Left lung (tissue), 10 donors: ENCODE results near the gene NUDT22. TPM values are rescaled to one million over a fixed set of nuclear protein-coding genes. Genes with fewer than 3 reads are reported as not detected.

ENCODE experiments used
- ATAC-seq: fragments of 200-7000 bp; cut with Tn5 transposase; one replicate; pipeline ENCODE4 v1.9.1; 2020; ENCODE audit warnings: moderate library complexity
- DNase-seq, 4 donors: peaks; one replicate each; pipeline ENCODE4 v3.0.0-alpha.2; 2013 to 2020
- H3K27ac ChIP-seq, 2 donors: fragments of 200-600 bp; sonication (generic) in 1 of 2; one replicate each; pipeline versions ENCODE4 v1.5.0 to v1.8.0; 2020 to 2021
- H3K27me3 ChIP-seq, 2 donors: fragments of 200-600 bp; sonication (generic) in 1 of 2; one replicate each; pipeline versions ENCODE4 v1.5.0 to v1.8.0; 2020 to 2021
- H3K36me3 ChIP-seq, 2 donors: fragments of 200-600 bp; sonication (generic) in 1 of 2; one replicate each; pipeline versions ENCODE4 v1.5.0 to v1.8.0; 2020 to 2021
- H3K4me1 ChIP-seq, 2 donors: fragments of 200-600 bp; one replicate each; pipeline ENCODE4 v1.8.0; 2021
- H3K4me3 ChIP-seq, 2 donors: fragments of 200-600 bp; sonication (generic) in 1 of 2; one replicate each; pipeline versions ENCODE4 v1.5.0 to v1.8.0; 2020 to 2021; ENCODE audit warnings: mild to moderate bottlenecking in 1 of 2
- H3K9me3 ChIP-seq, 2 donors: fragments of 200-600 bp; sonication (generic) in 1 of 2; one replicate each; pipeline versions ENCODE4 v1.5.0 to v1.8.0; 2020 to 2021
- intact Hi-C, 2 donors: fragments of 100-400 bp; cut with DNase I; formaldehyde crosslinking; loops; one replicate each; pipeline versions ENCODE4 v1.11.2 to v1.14.2; 2022
- polyA plus RNA-seq, 6 donors: library from polyadenylated mRNA; unstranded; fragments of 120-200 nt; gene quantifications; one replicate each; pipeline ENCODE4 v1.2.1, GENCODE V29; 2013; ENCODE audit not compliant: insufficient read length in 6 of 6
- total RNA-seq, 2 donors: library from RNA; stranded (reverse); fragmentation: NEBNext Ultra II Directional; extraction: Animal tissue kit (Norgen Biotek cat#: 25700); gene quantifications; one replicate each; pipeline ENCODE4 v1.2.1, GENCODE V29; 2021
- TF ChIP-seq, protein P1 (sequence below), 2 donors: fragments of 200-600 bp; sonication (generic) in 1 of 2; IDR thresholded peaks; one replicate each; pipeline versions ENCODE4 v1.5.0 to v1.8.0; 2021; ENCODE audit warnings: antibody characterized with exemption in 2 of 2
- donor health status: DM: no; HTN: yes; CAD: no.
- donor health status: DM: no; HTN: no; CAD: no.

NUDT22 gene
- total and polyA plus RNA-seq, 8 donors, result 17.1 to 54.3 (median 23.6) TPM

DNA sequence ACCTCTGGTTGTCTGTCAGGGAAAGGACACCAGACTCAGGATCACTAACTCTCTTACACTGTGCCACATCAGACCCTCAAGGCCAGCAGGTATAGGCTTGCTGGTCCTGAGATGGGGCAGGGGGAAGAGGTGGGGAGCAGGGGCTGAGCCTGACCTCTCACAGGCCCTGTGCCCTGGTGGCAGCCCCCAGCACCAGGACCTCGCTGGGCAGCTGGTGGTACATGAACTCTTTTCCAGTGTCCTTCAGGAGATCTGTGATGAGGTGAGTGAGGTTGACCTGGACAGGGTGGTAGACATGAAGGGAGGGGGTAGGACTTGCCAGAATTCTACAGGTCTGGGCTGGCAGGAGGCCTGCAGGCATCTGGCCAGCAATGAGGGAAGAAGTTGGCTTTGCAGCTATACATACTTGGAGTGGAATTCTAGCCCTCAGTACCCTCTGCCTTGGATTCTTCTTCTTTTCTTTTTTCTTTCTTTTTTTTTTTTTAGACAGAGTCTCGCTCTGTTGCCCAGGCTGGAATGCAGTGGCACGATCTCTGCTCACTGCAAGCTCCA lies 1.4 kb downstream of the NUDT22 start:
- peak in 1 of 4 donors; percentile 50 for DNase-seq
- Histone ChIP-seq H3K27ac (peak overlapping the region in 1 of 2 donors; percentile 86), H3K4me1 (peaks cover 34 to 68% of the 10 kb centered on the region in 2 donors), H3K4me3 (peak overlapping the region; percentile 72 to 75), H3K27me3 (no peaks in the 10 kb centered on the region), H3K36me3 (peaks cover 0 to 23% of the 10 kb centered on the region in 2 donors), H3K9me3 (no peaks in the 10 kb centered on the region)
- intact Hi-C loops, result no loop called here
- ATAC-seq, result no peak
- TF ChIP-seq, protein P1, sequence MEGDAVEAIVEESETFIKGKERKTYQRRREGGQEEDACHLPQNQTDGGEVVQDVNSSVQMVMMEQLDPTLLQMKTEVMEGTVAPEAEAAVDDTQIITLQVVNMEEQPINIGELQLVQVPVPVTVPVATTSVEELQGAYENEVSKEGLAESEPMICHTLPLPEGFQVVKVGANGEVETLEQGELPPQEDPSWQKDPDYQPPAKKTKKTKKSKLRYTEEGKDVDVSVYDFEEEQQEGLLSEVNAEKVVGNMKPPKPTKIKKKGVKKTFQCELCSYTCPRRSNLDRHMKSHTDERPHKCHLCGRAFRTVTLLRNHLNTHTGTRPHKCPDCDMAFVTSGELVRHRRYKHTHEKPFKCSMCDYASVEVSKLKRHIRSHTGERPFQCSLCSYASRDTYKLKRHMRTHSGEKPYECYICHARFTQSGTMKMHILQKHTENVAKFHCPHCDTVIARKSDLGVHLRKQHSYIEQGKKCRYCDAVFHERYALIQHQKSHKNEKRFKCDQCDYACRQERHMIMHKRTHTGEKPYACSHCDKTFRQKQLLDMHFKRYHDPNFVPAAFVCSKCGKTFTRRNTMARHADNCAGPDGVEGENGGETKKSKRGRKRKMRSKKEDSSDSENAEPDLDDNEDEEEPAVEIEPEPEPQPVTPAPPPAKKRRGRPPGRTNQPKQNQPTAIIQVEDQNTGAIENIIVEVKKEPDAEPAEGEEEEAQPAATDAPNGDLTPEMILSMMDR (IDR thresholded peaks at IDR 0.05), result no peak

DNA sequence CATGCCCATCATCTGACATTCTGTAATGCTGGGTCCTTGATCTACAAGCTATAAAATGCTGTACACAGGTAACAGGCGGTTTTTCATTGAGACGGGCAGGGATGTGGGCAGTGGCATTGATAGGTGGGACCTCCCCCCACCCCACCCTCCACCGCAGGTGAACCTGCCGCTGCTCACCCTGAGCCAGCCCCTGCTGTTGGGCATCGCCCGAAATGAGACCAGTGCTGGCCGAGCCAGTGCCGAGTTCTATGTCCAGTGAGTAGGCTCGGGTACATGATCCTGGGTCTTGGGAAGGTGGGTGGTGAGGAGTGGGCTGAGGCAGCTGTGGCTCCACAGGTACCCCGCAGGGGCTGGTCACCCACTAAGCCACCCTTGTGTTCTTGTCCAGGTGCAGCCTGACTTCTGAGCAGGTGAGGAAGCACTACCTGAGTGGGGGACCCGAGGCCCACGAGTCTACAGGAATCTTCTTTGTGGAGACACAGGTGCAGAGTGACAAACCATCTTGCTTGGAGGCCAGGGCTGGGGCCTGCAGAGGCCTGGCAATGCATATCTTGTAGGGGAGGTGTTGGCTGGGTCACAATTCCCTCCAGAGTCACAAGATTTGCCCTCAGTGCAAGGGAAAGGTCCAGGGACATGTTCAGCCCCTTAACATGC lies 3.1 kb downstream of the NUDT22 start:
- Histone ChIP-seq H3K4me1 (peaks cover 43 to 77% of the 10 kb centered on the region in 2 donors), H3K27ac (peak overlapping the region; percentile 91)
- intact Hi-C loops, result no loop called here

DNA sequence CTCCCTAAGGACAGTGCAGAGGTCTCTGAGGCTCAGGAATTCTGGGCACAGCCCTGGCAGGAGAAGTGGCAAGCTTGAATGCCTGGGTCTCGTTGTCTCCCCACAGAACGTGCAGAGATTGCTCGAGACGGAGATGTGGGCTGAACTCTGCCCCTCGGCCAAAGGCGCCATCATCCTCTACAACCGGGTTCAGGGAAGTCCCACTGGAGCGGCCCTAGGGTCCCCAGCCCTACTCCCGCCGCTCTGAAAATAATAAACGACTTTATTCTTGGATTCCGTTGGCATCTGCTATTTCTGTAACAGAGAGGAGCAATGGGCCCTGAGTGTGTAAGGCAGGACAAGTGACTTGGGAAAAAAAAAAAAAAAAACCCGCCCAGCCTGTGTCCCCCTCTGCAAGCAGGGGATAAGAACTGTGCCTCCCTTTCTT lies 3.7 kb downstream of the NUDT22 start:
- Histone ChIP-seq H3K4me3 (peak overlapping the region; percentile 81 to 84), H3K36me3 (no peaks in the 10 kb centered on the region), H3K27ac (peak overlapping the region; percentile 91), H3K27me3 (peaks cover 0 to 4% of the 10 kb centered on the region in 2 donors), H3K9me3 (no peaks in the 10 kb centered on the region), H3K4me1 (peaks cover 43 to 73% of the 10 kb centered on the region in 2 donors)
- peak in 1 of 4 donors; percentile 39 for DNase-seq
- no peak for ATAC-seq
- intact Hi-C loops, result no loop called here
- TF ChIP-seq, protein P1 (IDR thresholded peaks at IDR 0.05), result no peak

More for the DNA sequence above, 3.1 kb downstream of the NUDT22 start:
- Histone ChIP-seq H3K4me3 (no peak overlapping the region), H3K27me3 (peaks cover 0 to 4% of the 10 kb centered on the region in 2 donors), H3K9me3 (no peaks in the 10 kb centered on the region), H3K36me3 (peaks cover 0 to 5% of the 10 kb centered on the region in 2 donors)
- TF ChIP-seq, protein P1 (IDR thresholded peaks at IDR 0.05), result no peak
- no peak for ATAC-seq
- DNase-seq, result peak in 1 of 4 donors; percentile 76

DNA sequence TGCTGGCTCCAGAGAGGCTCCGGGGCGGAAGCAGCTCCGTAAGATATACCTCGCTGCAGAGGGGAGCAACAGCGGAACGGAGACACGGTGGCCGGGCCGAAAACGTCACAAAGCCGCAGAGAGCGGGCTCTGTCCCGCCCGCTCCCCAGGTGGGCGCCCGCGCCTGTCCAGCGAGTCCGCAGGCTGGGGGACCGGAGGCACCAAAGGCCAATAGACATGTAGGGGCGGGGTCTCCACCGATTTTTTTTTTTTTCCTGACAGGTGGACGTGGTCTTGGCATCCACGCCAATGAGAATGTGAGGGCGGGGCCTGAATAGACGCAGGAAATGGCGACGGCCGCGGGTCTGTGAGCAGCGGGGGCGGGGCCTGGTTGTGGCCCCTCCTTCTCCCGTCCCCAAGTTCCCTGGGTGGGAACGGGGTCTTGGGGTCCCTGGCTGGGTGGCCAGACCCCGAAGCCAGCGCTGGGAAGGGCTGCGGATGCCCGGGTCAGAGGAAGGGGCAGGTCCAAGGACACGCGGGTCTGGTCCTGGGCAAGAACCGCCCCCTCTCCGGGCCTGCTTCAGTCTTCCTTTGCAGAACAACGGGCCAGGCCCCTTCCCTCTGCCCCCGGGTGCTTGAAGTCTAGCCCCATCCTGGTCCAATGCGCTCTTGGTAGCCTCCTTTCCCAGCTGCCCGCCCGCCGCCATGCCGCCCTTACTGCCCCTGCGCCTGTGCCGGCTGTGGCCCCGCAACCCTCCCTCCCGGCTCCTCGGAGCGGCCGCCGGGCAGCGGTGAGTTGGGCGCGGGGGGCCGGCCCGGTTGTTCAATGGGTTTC lies 4.3 kb downstream of the NUDT22 start, which contains the start of gene DNAJC4:
TSS of gene DNAJC4 (plus strand) at position 378 of the 814 bp plus-strand sequence. CDS start at position 685, 307 bp downstream.
- peak; percentile 83 to 95 (median 95) for DNase-seq
- H3K36me3 ChIP-seq, result no peaks in the 10 kb centered on the region
- peaks cover 38 to 73% of the 10 kb centered on the region in 2 donors for H3K4me1 ChIP-seq
- no peaks in the 10 kb centered on the region for H3K9me3 ChIP-seq
- intact Hi-C loops, result no loop called here
- H3K27ac ChIP-seq, result peak within 1 kb of the TSS; percentile 91
- peak; percentile 70 for ATAC-seq
- TF ChIP-seq, protein P1 (IDR thresholded peaks at IDR 0.05), result no peak
- H3K4me3 ChIP-seq, result peak within 1 kb of the TSS; percentile 81 to 84
- peaks cover 0 to 4% of the 10 kb centered on the region in 2 donors for H3K27me3 ChIP-seq
